LNCaP clone FGC (cell line): ENCODE data around the gene SYNGR2.

Source experiments
- DNase-seq: peaks from one replicate; pipeline ENCODE4 v3.0.0-alpha.2; 2011; ENCODE audit warnings: low read depth
- H3K4me3 ChIP-seq: 2 replicates; pipeline ENCODE4 v1.5.1; 2011; ENCODE audit warnings: mild to moderate bottlenecking, low read depth, low read length, control low read depth
- TF ChIP-seq, protein P1 (sequence below): IDR thresholded peaks from 2 replicates; pipeline ENCODE4 v1.5.1; 2012; ENCODE audit warnings: mild to moderate bottlenecking; ENCODE audit not compliant: control insufficient read depth, insufficient read depth; ENCODE audit errors: extremely low read depth

The SYNGR2 gene, protein sequence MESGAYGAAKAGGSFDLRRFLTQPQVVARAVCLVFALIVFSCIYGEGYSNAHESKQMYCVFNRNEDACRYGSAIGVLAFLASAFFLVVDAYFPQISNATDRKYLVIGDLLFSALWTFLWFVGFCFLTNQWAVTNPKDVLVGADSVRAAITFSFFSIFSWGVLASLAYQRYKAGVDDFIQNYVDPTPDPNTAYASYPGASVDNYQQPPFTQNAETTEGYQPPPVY

DNA sequence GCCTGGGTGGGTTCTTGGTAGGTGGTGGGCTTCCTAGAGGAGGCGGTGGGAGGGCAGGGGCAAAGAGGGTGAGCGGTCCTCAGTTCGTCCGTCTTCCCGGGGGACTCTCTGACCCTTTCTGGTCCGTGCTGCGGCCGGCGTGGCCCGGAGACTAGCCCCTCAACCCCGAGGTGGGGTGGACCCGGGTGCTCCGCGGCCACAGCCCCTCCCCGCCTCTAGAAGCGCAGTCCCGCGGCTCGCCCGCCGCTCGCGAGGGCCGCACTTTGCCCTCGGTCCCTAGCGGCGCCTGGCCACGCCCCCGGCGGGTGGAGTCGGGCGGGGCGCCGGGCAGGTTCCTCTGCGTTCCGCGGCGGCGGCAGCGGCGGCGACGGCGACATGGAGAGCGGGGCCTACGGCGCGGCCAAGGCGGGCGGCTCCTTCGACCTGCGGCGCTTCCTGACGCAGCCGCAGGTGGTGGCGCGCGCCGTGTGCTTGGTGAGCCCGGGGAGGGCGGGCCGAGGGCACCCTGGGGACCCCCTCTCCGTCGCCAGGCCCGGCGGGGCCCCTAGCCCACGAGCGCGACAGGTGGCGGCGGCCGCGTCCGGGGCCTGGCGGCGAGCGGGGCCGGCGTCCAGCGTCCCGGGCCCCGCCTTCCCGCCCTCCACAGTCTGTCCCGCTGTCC lies at the start of gene SYNGR2:
Gene SYNGR2 (plus strand): TSS at position 340 of the 661 bp plus-strand sequence. CDS start 36 bp downstream, at position 376.
- TF ChIP-seq, protein P1, sequence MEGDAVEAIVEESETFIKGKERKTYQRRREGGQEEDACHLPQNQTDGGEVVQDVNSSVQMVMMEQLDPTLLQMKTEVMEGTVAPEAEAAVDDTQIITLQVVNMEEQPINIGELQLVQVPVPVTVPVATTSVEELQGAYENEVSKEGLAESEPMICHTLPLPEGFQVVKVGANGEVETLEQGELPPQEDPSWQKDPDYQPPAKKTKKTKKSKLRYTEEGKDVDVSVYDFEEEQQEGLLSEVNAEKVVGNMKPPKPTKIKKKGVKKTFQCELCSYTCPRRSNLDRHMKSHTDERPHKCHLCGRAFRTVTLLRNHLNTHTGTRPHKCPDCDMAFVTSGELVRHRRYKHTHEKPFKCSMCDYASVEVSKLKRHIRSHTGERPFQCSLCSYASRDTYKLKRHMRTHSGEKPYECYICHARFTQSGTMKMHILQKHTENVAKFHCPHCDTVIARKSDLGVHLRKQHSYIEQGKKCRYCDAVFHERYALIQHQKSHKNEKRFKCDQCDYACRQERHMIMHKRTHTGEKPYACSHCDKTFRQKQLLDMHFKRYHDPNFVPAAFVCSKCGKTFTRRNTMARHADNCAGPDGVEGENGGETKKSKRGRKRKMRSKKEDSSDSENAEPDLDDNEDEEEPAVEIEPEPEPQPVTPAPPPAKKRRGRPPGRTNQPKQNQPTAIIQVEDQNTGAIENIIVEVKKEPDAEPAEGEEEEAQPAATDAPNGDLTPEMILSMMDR = 0 out of 2 replicates have a peak, but pooled peaks have one; percentile 6
- peak within 1 kb of the TSS; percentile 80 for H3K4me3 ChIP-seq
- DNase-seq = peak; percentile 30

DNA sequence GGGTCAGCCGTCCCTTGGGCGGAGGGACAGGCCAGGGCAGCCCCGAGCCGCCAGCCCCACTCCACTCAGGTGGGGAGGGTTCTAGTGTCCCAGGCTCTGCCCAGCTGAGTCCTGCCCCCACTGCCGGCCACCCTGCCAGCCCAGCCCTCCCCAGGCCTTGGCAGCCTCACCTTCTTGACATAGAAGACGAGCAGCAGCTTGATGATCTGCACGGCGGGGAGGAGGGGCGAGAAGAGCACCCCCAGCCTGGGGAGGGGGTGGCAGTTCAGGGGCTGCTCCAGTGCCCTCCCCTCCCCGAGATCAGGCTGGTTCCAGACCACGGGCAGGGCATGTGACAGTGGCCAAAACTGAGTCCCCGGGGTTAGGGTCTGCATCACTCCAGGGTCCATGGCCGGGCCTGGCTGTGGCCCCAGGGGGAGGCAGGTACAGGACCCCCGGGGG lies 49.6 kb upstream of the SYNGR2 start:
- no peak overlapping the region for H3K4me3 ChIP-seq
- TF ChIP-seq, protein P1 = no peak
- no peak for DNase-seq

GRCh38 chr17:78120537-78120936 lies 47.8 kb upstream of the SYNGR2 start:
- DNase-seq = no peak
- H3K4me3 ChIP-seq = no peak overlapping the region
- TF ChIP-seq, protein P1 = no peak

- TF ChIP-seq, protein P1 = no peak
- DNase-seq = no peak
- H3K4me3 ChIP-seq = no peak overlapping the region
Measured at GRCh38 chr17:78120971-78121800, 47.2 kb upstream of the SYNGR2 start.

- no peak overlapping the region for H3K4me3 ChIP-seq
- TF ChIP-seq, protein P1 = no peak
- DNase-seq = no peak
Measured at GRCh38 chr17:78121801-78122215, 46.6 kb upstream of the SYNGR2 start.

GRCh38 chr17:78122216-78122930 lies 46.0 kb upstream of the SYNGR2 start:
- no peak overlapping the region for H3K4me3 ChIP-seq
- TF ChIP-seq, protein P1 = no peak

More at GRCh38 chr17:78122216-78122930, 46.0 kb upstream of the SYNGR2 start:
- no peak for DNase-seq
